SK-N-SH treated with all-trans-retinoic acid at 6 μM for 48 hours (cell line): Measurements from ENCODE around the gene CEPT1.

Experiments
- ATAC-seq: fragments of 200-7000 bp; cut with Tn5 transposase; 3 replicates; pipeline ENCODE4 v1.9.1; 2020; ENCODE audit warnings: mild to moderate bottlenecking, moderate library complexity
- ARNTL ChIP-seq: fragments of 450-650 bp; formaldehyde crosslinking; IDR thresholded peaks from 2 replicates; pipeline ENCODE4 v1.5.0; 2020; ENCODE audit warnings: low read depth, mild to moderate bottlenecking, moderate library complexity, borderline replicate concordance
- BACH2 ChIP-seq: fragments of 250-450 bp; sonication (Bioruptor Pico); IDR thresholded peaks from 2 replicates; pipeline ENCODE4 v1.9.0; 2021; ENCODE audit warnings: mild to moderate bottlenecking, borderline replicate concordance
- CREB5 ChIP-seq: fragments of 250-450 bp; sonication (Bioruptor Pico); IDR thresholded peaks from 2 replicates; pipeline ENCODE4 v1.5.1; 2020; ENCODE audit warnings: low read depth, mild to moderate bottlenecking, moderate library complexity
- CSDC2 ChIP-seq: fragments of 250-450 bp; sonication (Bioruptor Pico); IDR thresholded peaks from 2 replicates; pipeline ENCODE4 v1.5.0; 2020; ENCODE audit warnings: mild to moderate bottlenecking, moderate library complexity
- CSRNP3 ChIP-seq: fragments of 250-450 bp; sonication (Bioruptor Pico); IDR thresholded peaks from 2 replicates; pipeline ENCODE4 v1.5.1; 2021; ENCODE audit warnings: mild to moderate bottlenecking, moderate library complexity
- ESRRG ChIP-seq: fragments of 250-450 bp; sonication (Bioruptor Pico); IDR thresholded peaks from 2 replicates; pipeline ENCODE4 v1.6.1; 2021; ENCODE audit warnings: mild to moderate bottlenecking
- ISL1 ChIP-seq: fragments of 250-450 bp; sonication (Bioruptor Pico); IDR thresholded peaks from 2 replicates; pipeline ENCODE4 v2.1.2; 2022; ENCODE audit warnings: mild to moderate bottlenecking, moderate library complexity
- PPARA ChIP-seq: fragments of 250-450 bp; sonication (Bioruptor Pico); IDR thresholded peaks from 2 replicates; pipeline ENCODE4 v1.5.0; 2020; ENCODE audit warnings: mild to moderate bottlenecking, borderline replicate concordance
- RARB ChIP-seq: fragments of 250-450 bp; sonication (Bioruptor Pico); IDR thresholded peaks from 2 replicates; pipeline ENCODE4 v1.8.0; 2021; ENCODE audit warnings: mild to moderate bottlenecking, moderate library complexity
- SNAI2 ChIP-seq: fragments of 250-450 bp; sonication (Bioruptor Pico); IDR thresholded peaks from 2 replicates; pipeline ENCODE4 v1.5.0; 2020; ENCODE audit warnings: mild to moderate bottlenecking, moderate library complexity
- TCF4 ChIP-seq: fragments of 250-450 bp; sonication (Bioruptor Pico); IDR thresholded peaks from 2 replicates; pipeline ENCODE4 v1.8.0; 2021; ENCODE audit warnings: mild to moderate bottlenecking, moderate library complexity, borderline replicate concordance
- TSHZ2 ChIP-seq: fragments of 250-450 bp; sonication (Bioruptor Pico); IDR thresholded peaks from 2 replicates; pipeline ENCODE4 v1.5.0; 2020; ENCODE audit warnings: mild to moderate bottlenecking, moderate library complexity
- ZC3H10 ChIP-seq: fragments of 250-450 bp; sonication (Bioruptor Pico); IDR thresholded peaks from 2 replicates; pipeline ENCODE4 v1.5.1; 2021; ENCODE audit warnings: mild to moderate bottlenecking, moderate library complexity
- ZFP3 ChIP-seq: fragments of 250-450 bp; sonication (Bioruptor Pico); IDR thresholded peaks from 2 replicates; pipeline ENCODE4 v1.5.0; 2020; ENCODE audit warnings: mild to moderate bottlenecking, moderate library complexity
- ZFP30 ChIP-seq: fragments of 450-650 bp; formaldehyde crosslinking; IDR thresholded peaks from 2 replicates; pipeline ENCODE4 v1.5.0; 2022; ENCODE audit warnings: mild to moderate bottlenecking, moderate library complexity
- ZNF565 ChIP-seq: fragments of 450-650 bp; formaldehyde crosslinking; conservative IDR thresholded peaks from 2 replicates; pipeline ENCODE4 v1.5.0; 2020; ENCODE audit warnings: low read depth, mild to moderate bottlenecking, moderate library complexity
- ZNF8 ChIP-seq: fragments of 450-650 bp; formaldehyde crosslinking; IDR thresholded peaks from 2 replicates; pipeline ENCODE4 v1.5.0; 2020; ENCODE audit warnings: mild to moderate bottlenecking, moderate library complexity

Gene CEPT1

GRCh38 chr1:111154021-111154999 lies 14.3 kb downstream of the CEPT1 start:
- no peak for ATAC-seq
- no peak for TF ChIP-seq CSDC2 (CRISPR knock-in tag)
- no peak for TF ChIP-seq ZNF8
- TF ChIP-seq ZNF565 (CRISPR knock-in tag): no peak
- no peak for TF ChIP-seq ARNTL (CRISPR knock-in tag)
- TF ChIP-seq SNAI2 (CRISPR knock-in tag): no peak

- ATAC-seq: no peak
- TF ChIP-seq ZC3H10 (CRISPR knock-in tag): no peak
- no peak for TF ChIP-seq ESRRG (CRISPR knock-in tag)
- TF ChIP-seq ZNF8: no peak
- TF ChIP-seq TSHZ2 (CRISPR knock-in tag): no peak
- TF ChIP-seq TCF4 (CRISPR knock-in tag): no peak
- TF ChIP-seq CREB5 (CRISPR knock-in tag): no peak
- TF ChIP-seq CSDC2 (CRISPR knock-in tag): no peak
Measured at GRCh38 chr1:111157431-111157830, 17.4 kb downstream of the CEPT1 start.

- peak; percentile 31; the same call in 1 of the 3 replicates for ATAC-seq
Measured at GRCh38 chr1:111161843-111162487, 21.9 kb downstream of the CEPT1 start.

More at GRCh38 chr1:111161843-111162487, 21.9 kb downstream of the CEPT1 start:
- TF ChIP-seq BACH2 (CRISPR knock-in tag) (no peak), ZC3H10 (CRISPR knock-in tag) (no peak), SNAI2 (CRISPR knock-in tag) (no peak), CREB5 (CRISPR knock-in tag) (no peak), CSRNP3 (no peak), TSHZ2 (CRISPR knock-in tag) (peak; percentile 37; the same call in 1 of the 2 replicates), TCF4 (CRISPR knock-in tag) (0 out of 2 replicates have a peak, but pooled peaks have one; percentile 30), ZFP30 (CRISPR knock-in tag) (no peak), ZFP3 (CRISPR knock-in tag) (no peak), CSDC2 (CRISPR knock-in tag) (no peak), ISL1 (no peak), RARB (CRISPR knock-in tag) (no peak), PPARA (CRISPR knock-in tag) (no peak)
